ENCODE measurements around the gene SUPT5H. TPM values are rescaled to one million over a fixed set of nuclear protein-coding genes. Genes with fewer than 3 reads are reported as not detected.

The SUPT5H gene
- total and polyA plus RNA-seq, 2 of the 13 experiments (the other 11 are each of a cell fraction or from before 2014, with no cell fraction given) = 48.2 to 51.7 TPM

DNA sequence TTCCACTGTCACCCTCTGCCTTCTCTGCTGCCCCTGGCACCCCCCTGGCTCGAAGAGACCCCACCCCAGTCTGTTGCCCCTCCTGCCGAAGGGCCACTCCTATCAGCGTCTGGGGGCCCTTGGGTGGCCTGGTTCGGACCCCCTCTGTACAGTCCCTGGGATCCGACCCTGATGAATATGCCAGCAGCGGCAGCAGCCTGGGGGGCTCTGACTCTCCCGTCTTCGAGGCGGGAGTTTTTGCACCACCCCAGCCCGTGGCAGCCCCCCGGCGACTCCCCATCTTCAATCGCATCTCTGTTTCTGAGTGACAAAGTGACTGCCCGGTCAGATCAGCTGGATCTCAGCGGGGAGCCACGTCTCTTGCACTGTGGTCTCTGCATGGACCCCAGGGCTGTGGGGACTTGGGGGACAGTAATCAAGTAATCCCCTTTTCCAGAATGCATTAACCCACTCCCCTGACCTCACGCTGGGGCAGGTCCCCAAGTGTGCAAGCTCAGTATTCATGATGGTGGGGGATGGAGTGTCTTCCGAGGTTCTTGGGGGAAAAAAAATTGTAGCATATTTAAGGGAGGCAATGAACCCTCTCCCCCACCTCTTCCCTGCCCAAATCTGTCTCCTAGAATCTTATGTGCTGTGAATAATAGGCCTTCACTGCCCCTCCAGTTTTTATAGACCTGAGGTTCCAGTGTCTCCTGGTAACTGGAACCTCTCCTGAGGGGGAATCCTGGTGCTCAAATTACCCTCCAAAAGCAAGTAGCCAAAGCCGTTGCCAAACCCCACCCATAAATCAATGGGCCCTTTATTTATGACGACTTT lies 36.8 kb upstream of the SUPT5H start (continued):
- no peak for TF ChIP-seq SMAD1 (CRISPR knock-in tag; IDR thresholded peaks at IDR 0.05; ENCODE audit: borderline replicate concordance, low read depth)
- TF ChIP-seq ZNF407 (CRISPR knock-in tag; IDR thresholded peaks at IDR 0.05; ENCODE audit: not compliant biosample characterization) = no peak
- TF ChIP-seq PHF5A (CRISPR knock-in tag; IDR thresholded peaks at IDR 0.05; ENCODE audit: low read depth, unreplicated experiment) = no peak
- TF ChIP-seq XRCC5 (optimal IDR thresholded peaks at IDR 0.05; ENCODE audit: low read length) = no peak
- peak; percentile 19; the same call in 1 of the 2 replicates for TF ChIP-seq SIN3B (IDR thresholded peaks at IDR 0.05; ENCODE audit: low read length)
- TF ChIP-seq SKIL (CRISPR knock-in tag; IDR thresholded peaks at IDR 0.05; ENCODE audit: borderline replicate concordance) = no peak
- TF ChIP-seq, protein P1, sequence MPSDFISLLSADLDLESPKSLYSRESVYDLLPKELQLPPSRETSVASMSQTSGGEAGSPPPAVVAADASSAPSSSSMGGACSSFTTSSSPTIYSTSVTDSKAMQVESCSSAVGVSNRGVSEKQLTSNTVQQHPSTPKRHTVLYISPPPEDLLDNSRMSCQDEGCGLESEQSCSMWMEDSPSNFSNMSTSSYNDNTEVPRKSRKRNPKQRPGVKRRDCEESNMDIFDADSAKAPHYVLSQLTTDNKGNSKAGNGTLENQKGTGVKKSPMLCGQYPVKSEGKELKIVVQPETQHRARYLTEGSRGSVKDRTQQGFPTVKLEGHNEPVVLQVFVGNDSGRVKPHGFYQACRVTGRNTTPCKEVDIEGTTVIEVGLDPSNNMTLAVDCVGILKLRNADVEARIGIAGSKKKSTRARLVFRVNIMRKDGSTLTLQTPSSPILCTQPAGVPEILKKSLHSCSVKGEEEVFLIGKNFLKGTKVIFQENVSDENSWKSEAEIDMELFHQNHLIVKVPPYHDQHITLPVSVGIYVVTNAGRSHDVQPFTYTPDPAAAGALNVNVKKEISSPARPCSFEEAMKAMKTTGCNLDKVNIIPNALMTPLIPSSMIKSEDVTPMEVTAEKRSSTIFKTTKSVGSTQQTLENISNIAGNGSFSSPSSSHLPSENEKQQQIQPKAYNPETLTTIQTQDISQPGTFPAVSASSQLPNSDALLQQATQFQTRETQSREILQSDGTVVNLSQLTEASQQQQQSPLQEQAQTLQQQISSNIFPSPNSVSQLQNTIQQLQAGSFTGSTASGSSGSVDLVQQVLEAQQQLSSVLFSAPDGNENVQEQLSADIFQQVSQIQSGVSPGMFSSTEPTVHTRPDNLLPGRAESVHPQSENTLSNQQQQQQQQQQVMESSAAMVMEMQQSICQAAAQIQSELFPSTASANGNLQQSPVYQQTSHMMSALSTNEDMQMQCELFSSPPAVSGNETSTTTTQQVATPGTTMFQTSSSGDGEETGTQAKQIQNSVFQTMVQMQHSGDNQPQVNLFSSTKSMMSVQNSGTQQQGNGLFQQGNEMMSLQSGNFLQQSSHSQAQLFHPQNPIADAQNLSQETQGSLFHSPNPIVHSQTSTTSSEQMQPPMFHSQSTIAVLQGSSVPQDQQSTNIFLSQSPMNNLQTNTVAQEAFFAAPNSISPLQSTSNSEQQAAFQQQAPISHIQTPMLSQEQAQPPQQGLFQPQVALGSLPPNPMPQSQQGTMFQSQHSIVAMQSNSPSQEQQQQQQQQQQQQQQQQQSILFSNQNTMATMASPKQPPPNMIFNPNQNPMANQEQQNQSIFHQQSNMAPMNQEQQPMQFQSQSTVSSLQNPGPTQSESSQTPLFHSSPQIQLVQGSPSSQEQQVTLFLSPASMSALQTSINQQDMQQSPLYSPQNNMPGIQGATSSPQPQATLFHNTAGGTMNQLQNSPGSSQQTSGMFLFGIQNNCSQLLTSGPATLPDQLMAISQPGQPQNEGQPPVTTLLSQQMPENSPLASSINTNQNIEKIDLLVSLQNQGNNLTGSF (CRISPR knock-in tag; IDR thresholded peaks at IDR 0.05) = no peak
- TF ChIP-seq, protein P2, sequence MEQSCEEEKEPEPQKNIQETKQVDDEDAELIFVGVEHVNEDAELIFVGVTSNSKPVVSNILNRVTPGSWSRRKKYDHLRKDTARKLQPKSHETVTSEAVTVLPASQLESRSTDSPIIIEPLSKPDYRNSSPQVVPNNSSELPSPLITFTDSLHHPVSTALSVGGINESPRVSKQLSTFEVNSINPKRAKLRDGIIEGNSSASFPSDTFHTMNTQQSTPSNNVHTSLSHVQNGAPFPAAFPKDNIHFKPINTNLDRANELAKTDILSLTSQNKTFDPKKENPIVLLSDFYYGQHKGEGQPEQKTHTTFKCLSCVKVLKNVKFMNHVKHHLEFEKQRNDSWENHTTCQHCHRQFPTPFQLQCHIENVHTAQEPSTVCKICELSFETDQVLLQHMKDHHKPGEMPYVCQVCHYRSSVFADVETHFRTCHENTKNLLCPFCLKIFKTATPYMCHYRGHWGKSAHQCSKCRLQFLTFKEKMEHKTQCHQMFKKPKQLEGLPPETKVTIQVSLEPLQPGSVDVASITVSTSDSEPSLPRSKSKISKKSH (CRISPR knock-in tag; IDR thresholded peaks at IDR 0.05; ENCODE audit: borderline replicate concordance) = no peak
- no peak for TF ChIP-seq ZNF547 (CRISPR knock-in tag; IDR thresholded peaks at IDR 0.05)
- TF ChIP-seq ZNF720 (CRISPR knock-in tag; IDR thresholded peaks at IDR 0.05) = no peak
